ENCODE measurements around the gene ICE2. TPM values are rescaled to one million over a fixed set of nuclear protein-coding genes. Genes with fewer than 3 reads are reported as not detected.

Gene ICE2
- total and polyA plus RNA-seq, 2 of the 8 experiments (the other 6 are each of a cell fraction or from before 2014, with no cell fraction given), result 40.0 to 87.3 TPM

DNA sequence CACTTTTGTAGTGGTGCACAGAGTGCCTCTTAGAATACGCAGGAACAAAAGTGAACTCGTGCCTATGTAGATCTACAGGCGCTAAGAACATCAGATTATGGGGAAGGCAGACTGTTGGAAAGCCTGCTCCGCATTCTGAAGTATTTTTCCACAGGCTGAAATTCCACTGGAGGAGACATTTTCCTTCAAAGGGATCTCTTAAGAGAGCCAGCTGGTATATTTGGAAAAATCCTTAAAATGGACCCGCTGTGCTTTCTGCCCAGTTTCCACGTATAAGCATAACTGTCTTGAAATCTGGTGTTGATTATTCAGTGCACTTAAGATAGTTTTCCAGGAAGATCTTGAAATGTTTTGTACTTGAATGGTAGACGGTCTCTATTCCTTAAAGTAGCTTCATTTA is 34.7 kb upstream of the ICE2 start:
- Histone ChIP-seq H3K56ac (replicated peaks; ENCODE audit: insufficient read length, low read depth, low read length) (no peak overlapping the region), H4K8ac (ENCODE audit: extremely low read depth, insufficient read depth, low read length) (no peak overlapping the region), H3K4me2 (ENCODE audit: insufficient read depth in 1 of 2, low read depth in 2 of 2, low read length in 2 of 2) (no peak overlapping the region), H4K20me1 (replicated peaks in 1 of 2; ENCODE audit: control insufficient read depth in 1 of 2, insufficient read depth in 2 of 2, low read length in 2 of 2) (no peaks in the 10 kb centered on the region), H4K5ac (ENCODE audit: insufficient read length, low read depth, low read length) (no peak overlapping the region), H3K14ac (ENCODE audit: insufficient read length) (no peak overlapping the region), H3K79me1 (ENCODE audit: low read depth, low read length) (no peaks in the 10 kb centered on the region), H3K23me2 (ENCODE audit: low read depth, low read length) (no peaks in the 10 kb centered on the region), H3K9me3 (ENCODE audit: insufficient read depth in 2 of 2, low read depth in 1 of 2, low read length in 1 of 2) (no peaks in the 10 kb centered on the region), H3K36me3 (ENCODE audit: control insufficient read depth in 2 of 4, insufficient read depth in 4 of 4, low read length in 3 of 4) (peaks cover 0 to 13% (median 9%) of the 10 kb centered on the region in 4 experiments; a peak in 5 of 8 replicates), H3K4me1 (replicated peaks in 1 of 4; ENCODE audit: control insufficient read depth in 3 of 4, insufficient read depth in 4 of 4, low read length in 3 of 4) (no peaks in the 10 kb centered on the region; a peak in 2 of 7 replicates), H3K79me2 (ENCODE audit: control insufficient read depth in 1 of 2, insufficient read depth in 2 of 2, low read length in 2 of 2) (no peaks in the 10 kb centered on the region), H2AK5ac (ENCODE audit: low read depth, low read length) (no peak overlapping the region), H3K4ac (replicated peaks; ENCODE audit: insufficient read length, low read depth, low read length) (no peak overlapping the region), H2BK5ac (ENCODE audit: low read depth, low read length) (no peak overlapping the region), H2BK15ac (ENCODE audit: low read length) (no peak overlapping the region), H3K23ac (ENCODE audit: insufficient read length) (no peak overlapping the region), H2BK120ac (replicated peaks; ENCODE audit: low read depth, low read length) (no peak overlapping the region), H3K4me3 (ENCODE audit: extremely low read depth in 1 of 4, insufficient read depth in 2 of 4, low read depth in 3 of 4, low read length in 4 of 4) (no peak overlapping the region), H4K91ac (replicated peaks; ENCODE audit: insufficient read length, low read length) (no peak overlapping the region), H3K27me3 (replicated peaks in 1 of 4; ENCODE audit: control insufficient read depth in 3 of 4, extremely low read depth in 1 of 4, insufficient read depth in 3 of 4, low read length in 3 of 4) (no peaks in the 10 kb centered on the region), H3K18ac (ENCODE audit: extremely low read depth, low read length) (no peak overlapping the region), H2BK12ac (ENCODE audit: low read depth, low read length) (no peak overlapping the region), H2BK20ac (ENCODE audit: low read length) (no peak overlapping the region), H3K27ac (ENCODE audit: low read depth, low read length) (no peak overlapping the region), H3K9ac (replicated peaks in 1 of 4; ENCODE audit: extremely low read depth in 1 of 4, low read depth in 3 of 4, low read length in 3 of 4) (no peak overlapping the region), H2AFZ (ENCODE audit: low read length) (no peak overlapping the region)
- ChIA-PET POLR2A (ENCODE audit: partially characterized antibody) (no interaction called here), CTCF (ENCODE audit: partially characterized antibody) (interaction anchor here (1.2 kb wide), 2 partner anchors 12 to 15 kb away, joined by 3 to 4 read pairs; no protein-coding TSS in a partner anchor)
- WGBS, 2 experiments (ENCODE audit: extremely low coverage in 1 of 2, insufficient coverage in 1 of 2, insufficient read length in 1 of 2, insufficient replicate concordance in 2 of 2, low coverage in 1 of 2, low lambda C conversion rate in 2 of 2, missing lambda C conversion rate in 1 of 2), result 91% methylated on average over 7 of the region's 7 CpGs; no CpG with 5 or more reads in 1 of the 2 experiments
- TF ChIP-seq BCL11A (IDR thresholded peaks at IDR 0.05; ENCODE audit: low read depth in 2 of 2, low read length in 2 of 2), result no peak
- TF ChIP-seq TAF7 (optimal IDR thresholded peaks at IDR 0.05; ENCODE audit: borderline replicate concordance, low read depth, low read length), result no peak
- TF ChIP-seq TEAD4 (IDR thresholded peaks at IDR 0.05; ENCODE audit: low read depth, low read length), result no peak
- no peak for TF ChIP-seq SP4 (IDR thresholded peaks at IDR 0.05; ENCODE audit: low read length)
- no peak for TF ChIP-seq SP2 (IDR thresholded peaks at IDR 0.05; ENCODE audit: low read length)
- no peak for TF ChIP-seq POU5F1 (IDR thresholded peaks at IDR 0.05; ENCODE audit: low read depth, low read length)
- DNase-seq (ENCODE audit: low read depth in 1 of 2, low spot score in 2 of 2) (no peak), FAIRE-seq (no peak)

All from H1 (cell line).